Astrocyte (in vitro differentiated cells and primary cell): ENCODE results near the gene C1QTNF1. TPM values are rescaled to one million over a fixed set of nuclear protein-coding genes. Genes with fewer than 3 reads are reported as not detected.
A peak's percentile ranks its signal among the peaks of the same experiment; 100 is the strongest.

Experiments used
- DNase-seq: peaks from one replicate; pipeline ENCODE4 v3.0.0-alpha.2; 2010; ENCODE audit warnings: low read depth
- FAIRE-seq: peaks from 2 replicates; lab custom pipeline; 2011; peaks lifted over from hg19 to GRCh38; lab: Jason Lieb, UNC
- H2AFZ ChIP-seq: 2 replicates; pipeline ENCODE4 v1.6.0; 2012; ENCODE audit warnings: low read depth, low read length, inconsistent platforms
- H3K27ac ChIP-seq: 2 replicates; pipeline ENCODE4 v1.5.1; 2011; ENCODE audit warnings: low read depth, low read length, inconsistent platforms
- H3K27me3 ChIP-seq: 2 replicates; pipeline ENCODE4 v1.6.0; 2011; ENCODE audit warnings: low read length, inconsistent platforms; ENCODE audit not compliant: insufficient read depth
- H3K36me3 ChIP-seq: 2 replicates; pipeline ENCODE4 v1.5.1; 2011; ENCODE audit warnings: low read length, inconsistent platforms; ENCODE audit not compliant: insufficient read depth
- H3K4me1 ChIP-seq: 2 replicates; pipeline ENCODE4 v1.5.1; 2011; ENCODE audit warnings: low read length, inconsistent platforms; ENCODE audit not compliant: insufficient read depth
- H3K4me2 ChIP-seq: 2 replicates; pipeline ENCODE4 v1.6.0; 2012; ENCODE audit warnings: low read length, inconsistent platforms
- H3K4me3 ChIP-seq: 2 replicates; pipeline ENCODE4 v1.5.1; 2011; ENCODE audit warnings: low read depth, mild to moderate bottlenecking, low read length, inconsistent platforms; ENCODE audit not compliant: insufficient read depth
- H3K79me2 ChIP-seq: 2 replicates; pipeline ENCODE4 v1.6.0; 2012; ENCODE audit warnings: mild to moderate bottlenecking, low read length, inconsistent platforms; ENCODE audit not compliant: insufficient read depth
- H3K9ac ChIP-seq: 2 replicates; pipeline ENCODE4 v1.6.0; 2012; ENCODE audit warnings: mild to moderate bottlenecking, low read length, inconsistent platforms
- H3K9me3 ChIP-seq: 2 replicates; pipeline ENCODE4 v1.5.1; 2012; ENCODE audit warnings: low read depth, mild to moderate bottlenecking, low read length, inconsistent platforms; ENCODE audit not compliant: insufficient read depth
- H4K20me1 ChIP-seq: 2 replicates; pipeline ENCODE4 v1.6.0; 2012; ENCODE audit warnings: low read length, inconsistent platforms; ENCODE audit not compliant: insufficient read depth
- H3K27ac Mint-ChIP-seq: one replicate; pipeline ENCODE4 v1.8.0; 2021; ENCODE audit warnings: mild to moderate bottlenecking, mixed read lengths; ENCODE audit not compliant: unreplicated experiment
- H3K27me3 Mint-ChIP-seq: one replicate; pipeline ENCODE4 v1.8.0; 2021; ENCODE audit warnings: low read depth, mixed read lengths; ENCODE audit not compliant: unreplicated experiment
- H3K36me3 Mint-ChIP-seq: one replicate; pipeline ENCODE4 v1.8.0; 2021; ENCODE audit warnings: low read depth, mixed read lengths; ENCODE audit not compliant: unreplicated experiment
- H3K4me1 Mint-ChIP-seq: one replicate; pipeline ENCODE4 v1.8.0; 2021; ENCODE audit warnings: low read depth, mixed read lengths; ENCODE audit not compliant: unreplicated experiment
- H3K4me3 Mint-ChIP-seq: one replicate; pipeline ENCODE4 v1.8.0; 2021; ENCODE audit warnings: mild to moderate bottlenecking, moderate library complexity, mixed read lengths; ENCODE audit not compliant: unreplicated experiment
- H3K9me3 Mint-ChIP-seq: one replicate; pipeline ENCODE4 v1.8.0; 2021; ENCODE audit warnings: mild to moderate bottlenecking, mixed read lengths; ENCODE audit not compliant: unreplicated experiment
- CTCF ChIP-seq: IDR thresholded peaks from 2 replicates; pipeline ENCODE4 v1.5.1; 2011; ENCODE audit warnings: low read depth, mild to moderate bottlenecking, inconsistent platforms, low read length, moderate library complexity; ENCODE audit not compliant: insufficient read depth
- EZH2 ChIP-seq: IDR thresholded peaks from 2 replicates; pipeline ENCODE4 v1.6.1; 2012; ENCODE audit warnings: mild to moderate bottlenecking, low read length, inconsistent platforms; ENCODE audit not compliant: insufficient read depth
- total RNA-seq: library from RNA; stranded (reverse); gene quantifications from 2 replicates; pipeline ENCODE4 v1.2.1, GENCODE V29; 2021

C1QTNF1 gene
- total RNA-seq, 1 donor from 2014 or later, result 2.2 TPM

GRCh38 chr17:79019261-79019631 lies 4.7 kb upstream of the C1QTNF1 start:
- H3K9ac ChIP-seq, result no peak overlapping the region
- no peak overlapping the region for H3K4me3 ChIP-seq
- H3K9me3 ChIP-seq, result no peaks in the 10 kb centered on the region
- no peak overlapping the region for H2AFZ ChIP-seq
- H3K27ac ChIP-seq, result no peak overlapping the region
- Mint-ChIP-seq H3K27ac (no peak overlapping the region), H3K27me3 (peaks cover 40% of the 10 kb centered on the region), H3K9me3 (peaks cover 6% of the 10 kb centered on the region), H3K4me1 (no peaks in the 10 kb centered on the region), H3K36me3 (no peaks in the 10 kb centered on the region), H3K4me3 (no peak overlapping the region)
- no peaks in the 10 kb centered on the region for H4K20me1 ChIP-seq
- no peak overlapping the region for H3K4me2 ChIP-seq
- peaks cover 21% of the 10 kb centered on the region for H3K27me3 ChIP-seq
- DNase-seq (no peak), FAIRE-seq (no peak)
- peaks cover 6% of the 10 kb centered on the region for H3K4me1 ChIP-seq
- H3K79me2 ChIP-seq, result no peaks in the 10 kb centered on the region
- no peak for TF ChIP-seq CTCF
- TF ChIP-seq EZH2, result no peak
- H3K36me3 ChIP-seq, result no peaks in the 10 kb centered on the region

GRCh38 chr17:79019632-79020584 lies 4.1 kb upstream of the C1QTNF1 start:
- no peaks in the 10 kb centered on the region for H3K4me1 Mint-ChIP-seq
- FAIRE-seq (no peak), DNase-seq (peak; percentile 33)
- Histone ChIP-seq H3K9ac (no peak overlapping the region), H4K20me1 (no peaks in the 10 kb centered on the region), H3K4me2 (no peak overlapping the region), H3K79me2 (no peaks in the 10 kb centered on the region), H3K36me3 (no peaks in the 10 kb centered on the region), H3K4me3 (no peak overlapping the region), H3K9me3 (no peaks in the 10 kb centered on the region), H2AFZ (no peak overlapping the region), H3K27me3 (peaks cover 22% of the 10 kb centered on the region), H3K27ac (no peak overlapping the region), H3K4me1 (peaks cover 10% of the 10 kb centered on the region)
- H3K4me3 Mint-ChIP-seq, result no peak overlapping the region
- H3K27me3 Mint-ChIP-seq, result peaks cover 41% of the 10 kb centered on the region
- H3K27ac Mint-ChIP-seq, result no peak overlapping the region
- TF ChIP-seq CTCF (peak; percentile 85), EZH2 (no peak)
- no peaks in the 10 kb centered on the region for H3K36me3 Mint-ChIP-seq
- H3K9me3 Mint-ChIP-seq, result peaks cover 6% of the 10 kb centered on the region
